ENCODE measurements around the gene MAP3K20. TPM values are rescaled to one million over a fixed set of nuclear protein-coding genes. Genes with fewer than 3 reads are reported as not detected.

Gene MAP3K20
- total and polyA plus RNA-seq, 2 donors (not counting 1 experiment from before 2014, with no cell fraction given) = 105 to 138 TPM

- no peak overlapping the region for H3K27ac ChIP-seq (ENCODE audit: insufficient read depth, low read length)
- H3K4me1 ChIP-seq (ENCODE audit: control insufficient read depth, extremely low read depth, insufficient read depth, low read length) = no peaks in the 10 kb centered on the region
- H3K4me3 ChIP-seq (replicated peaks in 1 of 4; ENCODE audit: control extremely low read depth in 1 of 4, insufficient read depth in 1 of 4, low read depth in 3 of 4, low read length in 4 of 4) = no peak overlapping the region
- H3K4me2 ChIP-seq (ENCODE audit: extremely low read depth, insufficient read depth, low read length) = no peak overlapping the region
- H3K36me3 ChIP-seq (ENCODE audit: control insufficient read depth, insufficient read depth, low read length) = peaks cover 3% of the 10 kb centered on the region
- no peak overlapping the region for H3K9ac ChIP-seq (ENCODE audit: insufficient read depth, low read length)
- no peaks in the 10 kb centered on the region for H3K27me3 ChIP-seq (ENCODE audit: control insufficient read depth, insufficient read depth, low read length)
- H3K79me2 ChIP-seq (ENCODE audit: control insufficient read depth, insufficient read depth, low read length) = no peaks in the 10 kb centered on the region
- no peak for DNase-seq (ENCODE audit: low read depth in 2 of 2)
- no peak overlapping the region for H2AFZ ChIP-seq (ENCODE audit: low read length)
- H3K9me3 ChIP-seq (ENCODE audit: control insufficient read depth, insufficient read depth, low read depth, low read length) = no peaks in the 10 kb centered on the region
- TF ChIP-seq EZH2 (IDR thresholded peaks at IDR 0.05; ENCODE audit: low read length, missing control alignments) (no peak), CTCF (conservative IDR thresholded peaks at IDR 0.05 in 1 of 2, IDR thresholded peaks at IDR 0.05 in 1 of 2; ENCODE audit: low read depth in 1 of 2, low read length in 2 of 2) (no peak)
- H4K20me1 ChIP-seq (ENCODE audit: control insufficient read depth, extremely low read depth, insufficient read depth, low read length) = no peaks in the 10 kb centered on the region
These were observed 160.5 kb downstream of the MAP3K20 start for GRCh38 chr2:173235947-173236803.

DNA sequence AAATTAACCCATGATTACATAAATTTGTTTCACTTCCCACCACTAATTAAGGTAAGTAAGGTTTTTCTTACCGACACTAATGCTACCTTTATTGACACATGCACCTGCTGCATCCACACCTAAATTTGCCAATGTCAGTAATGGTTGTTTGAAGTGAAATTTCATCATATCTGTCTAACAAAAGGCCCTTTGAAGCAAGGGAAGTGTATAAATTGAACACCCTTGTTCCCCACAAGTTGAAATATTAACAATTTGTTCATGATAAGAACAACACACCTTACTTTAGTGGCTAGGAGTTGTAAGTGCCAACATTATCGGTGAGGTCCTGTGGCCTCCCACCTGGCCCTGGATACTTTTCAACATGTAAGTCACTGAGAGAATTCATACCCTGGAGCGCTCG lies 162.7 kb downstream of the MAP3K20 start:
- H4K20me1 ChIP-seq (ENCODE audit: control insufficient read depth, extremely low read depth, insufficient read depth, low read length) = no peaks in the 10 kb centered on the region
- H3K36me3 ChIP-seq (ENCODE audit: control insufficient read depth, insufficient read depth, low read length) = peaks cover 3% of the 10 kb centered on the region
- H3K9ac ChIP-seq (ENCODE audit: insufficient read depth, low read length) = no peak overlapping the region
- H3K79me2 ChIP-seq (ENCODE audit: control insufficient read depth, insufficient read depth, low read length) = no peaks in the 10 kb centered on the region
- H3K4me3 ChIP-seq (replicated peaks in 1 of 4; ENCODE audit: control extremely low read depth in 1 of 4, insufficient read depth in 1 of 4, low read depth in 3 of 4, low read length in 4 of 4) = no peak overlapping the region
- TF ChIP-seq EZH2 (IDR thresholded peaks at IDR 0.05; ENCODE audit: low read length, missing control alignments) (no peak), CTCF (conservative IDR thresholded peaks at IDR 0.05 in 1 of 2, IDR thresholded peaks at IDR 0.05 in 1 of 2; ENCODE audit: low read depth in 1 of 2, low read length in 2 of 2) (no peak)
- H3K4me1 ChIP-seq (ENCODE audit: control insufficient read depth, extremely low read depth, insufficient read depth, low read length) = no peaks in the 10 kb centered on the region
- H3K27me3 ChIP-seq (ENCODE audit: control insufficient read depth, insufficient read depth, low read length) = no peaks in the 10 kb centered on the region
- DNase-seq (ENCODE audit: low read depth in 2 of 2) = no peak
- no peak overlapping the region for H2AFZ ChIP-seq (ENCODE audit: low read length)
- no peak overlapping the region for H3K4me2 ChIP-seq (ENCODE audit: extremely low read depth, insufficient read depth, low read length)
- H3K27ac ChIP-seq (ENCODE audit: insufficient read depth, low read length) = no peak overlapping the region
- H3K9me3 ChIP-seq (ENCODE audit: control insufficient read depth, insufficient read depth, low read depth, low read length) = no peaks in the 10 kb centered on the region

GRCh38 chr2:173238831-173239230 lies 163.2 kb downstream of the MAP3K20 start:
- TF ChIP-seq EZH2 (IDR thresholded peaks at IDR 0.05; ENCODE audit: low read length, missing control alignments) (no peak), CTCF (conservative IDR thresholded peaks at IDR 0.05 in 1 of 2, IDR thresholded peaks at IDR 0.05 in 1 of 2; ENCODE audit: low read depth in 1 of 2, low read length in 2 of 2) (no peak)
- H4K20me1 ChIP-seq (ENCODE audit: control insufficient read depth, extremely low read depth, insufficient read depth, low read length) = no peaks in the 10 kb centered on the region
- H3K9ac ChIP-seq (ENCODE audit: insufficient read depth, low read length) = no peak overlapping the region
- no peaks in the 10 kb centered on the region for H3K4me1 ChIP-seq (ENCODE audit: control insufficient read depth, extremely low read depth, insufficient read depth, low read length)
- no peak overlapping the region for H3K4me3 ChIP-seq (replicated peaks in 1 of 4; ENCODE audit: control extremely low read depth in 1 of 4, insufficient read depth in 1 of 4, low read depth in 3 of 4, low read length in 4 of 4)
- H3K27ac ChIP-seq (ENCODE audit: insufficient read depth, low read length) = no peak overlapping the region
- DNase-seq (ENCODE audit: low read depth in 2 of 2) = no peak
- no peaks in the 10 kb centered on the region for H3K27me3 ChIP-seq (ENCODE audit: control insufficient read depth, insufficient read depth, low read length)
- H3K36me3 ChIP-seq (ENCODE audit: control insufficient read depth, insufficient read depth, low read length) = peaks cover 1% of the 10 kb centered on the region
- H2AFZ ChIP-seq (ENCODE audit: low read length) = no peak overlapping the region
- H3K4me2 ChIP-seq (ENCODE audit: extremely low read depth, insufficient read depth, low read length) = no peak overlapping the region
- no peaks in the 10 kb centered on the region for H3K9me3 ChIP-seq (ENCODE audit: control insufficient read depth, insufficient read depth, low read depth, low read length)
- no peaks in the 10 kb centered on the region for H3K79me2 ChIP-seq (ENCODE audit: control insufficient read depth, insufficient read depth, low read length)
